HG03103 (cell line): ENCODE data around the gene OGN.
"Not testable (repeated sequence)": the region's sequence is repeated elsewhere in the genome, so short reads cannot be mapped to it uniquely, and the experiment has no call there.

Experiments
- ATAC-seq: cut with Tn5 transposase; IDR thresholded peaks from one replicate; pipeline ENCODE4 v1.9.1; 2021; ENCODE audit warnings: low read depth; ENCODE audit not compliant: unreplicated experiment

Gene OGN

DNA sequence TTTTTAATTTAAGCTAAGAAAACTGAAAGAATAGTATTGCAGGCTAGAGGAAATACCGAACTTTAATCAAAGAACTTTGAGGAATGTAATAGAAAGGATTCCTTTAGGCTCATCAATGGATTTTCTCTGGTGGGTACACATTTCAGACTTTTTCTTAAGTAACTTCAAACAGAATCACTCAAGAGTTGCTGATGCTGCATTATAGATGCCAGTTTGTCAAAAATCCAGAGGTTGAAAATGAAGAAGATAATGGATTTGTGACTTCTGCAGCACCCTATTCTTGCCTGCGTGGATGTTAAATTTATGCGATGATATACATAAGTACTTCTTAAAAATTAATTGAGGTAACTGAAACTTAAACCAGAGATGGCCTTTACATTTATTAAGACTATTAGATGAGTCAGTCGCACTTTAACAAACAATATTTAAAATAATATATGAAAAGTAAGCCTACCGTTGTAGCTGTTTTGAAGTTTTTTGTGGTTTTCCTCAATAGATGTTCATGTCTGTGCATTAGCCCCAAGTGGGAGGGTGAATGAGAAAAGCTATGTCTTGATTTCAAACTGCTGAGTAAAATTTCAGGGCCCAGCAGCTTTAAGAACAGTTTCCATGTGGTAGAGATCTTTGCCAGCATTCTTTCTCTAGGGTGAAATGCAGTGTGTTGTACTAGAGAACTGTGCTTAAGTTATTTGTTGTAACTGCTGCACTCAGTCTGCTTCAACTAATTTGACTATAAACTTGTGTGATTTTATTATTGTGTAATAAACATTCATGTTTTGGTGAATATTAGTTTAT lies at the start of gene OGN:
OGN (minus strand) TSS at position 537 of the 795 bp plus-strand sequence. CDS start 1,171 bp downstream, outside the sequence.
- no peak for ATAC-seq

GRCh38 chr9:92446536-92446935 lies 42.2 kb upstream of the OGN start:
- ATAC-seq = no peak

GRCh38 chr9:92444841-92445240 lies 40.5 kb upstream of the OGN start:
- ATAC-seq = no peak

DNA sequence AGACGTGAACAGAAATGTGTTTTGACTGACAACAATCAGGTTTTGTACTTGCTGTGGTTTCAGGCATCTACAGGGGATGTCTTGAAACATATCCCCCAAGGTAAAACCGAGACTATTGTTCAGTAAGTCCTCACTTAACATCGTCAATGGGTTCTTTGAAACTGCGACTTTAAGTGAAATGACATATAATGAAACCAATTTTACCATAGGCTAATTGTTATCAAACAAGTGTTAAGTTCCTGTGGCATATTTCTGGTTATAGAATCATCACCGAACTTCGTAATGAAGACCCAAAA lies 36.3 kb upstream of the OGN start:
- ATAC-seq = no peak

DNA sequence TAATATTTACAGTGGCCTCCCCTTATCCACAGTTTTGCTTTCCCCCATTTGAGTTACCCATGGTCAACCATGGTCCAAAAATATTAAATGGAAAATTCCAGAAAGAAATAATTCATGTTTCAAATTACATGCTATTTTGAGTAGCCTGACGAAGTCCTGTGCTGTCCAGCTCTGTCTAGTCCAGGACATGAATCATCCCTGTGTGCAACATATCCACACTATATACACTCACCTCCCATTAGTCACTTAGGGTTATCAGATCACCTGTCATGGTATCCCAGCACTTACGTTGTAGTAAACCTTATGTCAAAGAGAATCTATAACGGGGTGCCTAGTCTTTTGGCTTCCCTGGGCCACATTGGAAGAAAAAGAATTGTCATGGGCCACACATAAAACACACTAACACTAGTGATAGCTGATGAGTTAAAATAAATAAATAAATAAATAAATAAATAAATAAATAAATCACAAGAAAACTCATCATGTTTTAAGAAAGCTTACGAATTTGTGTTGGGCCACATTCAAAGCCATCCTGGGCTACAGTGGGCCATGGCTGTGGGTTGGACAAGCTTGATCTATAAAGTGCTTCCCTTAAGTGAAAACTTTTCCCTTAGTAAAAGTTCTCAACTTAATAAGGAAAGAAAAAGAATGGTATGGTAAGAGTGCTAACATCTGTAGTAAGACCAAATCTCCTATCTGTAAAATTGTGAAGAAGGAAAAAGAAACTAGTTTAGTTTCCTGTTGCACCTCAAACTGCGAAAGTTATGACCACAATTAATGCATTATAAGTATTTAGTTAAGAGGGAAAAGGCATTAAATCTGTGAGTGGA lies 35.8 kb upstream of the OGN start:
- ATAC-seq = no peak

DNA sequence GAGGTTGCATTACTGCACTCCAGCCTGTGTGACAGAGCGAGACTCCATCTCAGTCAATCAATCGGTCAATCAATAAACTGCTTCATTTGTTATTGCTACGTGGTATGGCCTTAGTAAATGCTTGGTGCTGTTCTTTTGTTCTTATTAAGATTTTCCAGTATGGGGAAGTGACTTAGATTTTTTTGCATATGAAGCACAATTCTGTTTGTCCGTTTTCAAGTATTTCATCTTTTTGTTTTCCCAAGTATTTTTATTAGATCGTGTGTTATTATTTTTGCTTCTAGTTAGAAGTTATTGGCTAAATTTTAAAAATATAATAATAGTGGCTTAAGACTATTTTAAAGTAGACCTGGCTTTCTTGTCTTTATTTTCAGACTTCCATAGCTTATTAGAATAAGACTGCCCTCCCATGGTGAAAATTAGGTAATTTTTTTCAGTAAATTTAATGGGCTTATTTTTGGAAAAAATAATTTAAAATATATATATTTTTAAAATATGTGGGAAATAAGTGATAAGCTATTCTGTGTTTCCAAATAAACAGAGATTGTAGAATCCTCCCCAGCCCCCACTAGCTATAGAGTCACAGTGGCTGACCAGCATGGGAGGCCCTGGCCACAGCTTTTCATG lies 34.6 kb upstream of the OGN start:
- no peak for ATAC-seq

- no peak for ATAC-seq
These were observed 30.9 kb upstream of the OGN start for GRCh38 chr9:92435263-92435662.

- no peak for ATAC-seq
These were observed 28.7 kb upstream of the OGN start for GRCh38 chr9:92432972-92433548.

GRCh38 chr9:92432350-92432749 lies 28.0 kb upstream of the OGN start:
- ATAC-seq = no peak

DNA sequence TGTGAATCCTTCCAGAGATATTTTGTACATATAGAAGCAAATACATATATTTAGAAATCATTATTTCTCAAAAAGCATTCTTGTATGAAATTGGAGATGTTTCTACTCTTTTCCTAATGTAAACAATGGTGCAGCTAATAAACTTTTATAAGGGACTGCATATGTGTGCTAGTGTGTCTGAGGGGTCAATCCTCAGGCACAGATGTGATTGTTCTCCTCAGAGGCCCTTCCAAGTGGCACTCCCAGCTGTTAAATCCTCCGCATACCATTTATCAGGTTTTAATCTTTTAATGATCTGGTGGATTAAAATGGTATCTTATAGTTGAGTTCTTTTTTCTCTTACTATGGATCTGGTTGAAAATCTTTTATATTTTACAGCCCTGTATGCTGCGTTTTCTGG lies 25.5 kb upstream of the OGN start:
- ATAC-seq = no peak

- ATAC-seq = no peak
These were observed 22.2 kb upstream of the OGN start for GRCh38 chr9:92426501-92427145.

GRCh38 chr9:92425474-92425873 lies 21.1 kb upstream of the OGN start:
- no peak for ATAC-seq

GRCh38 chr9:92424340-92424739 lies 20.0 kb upstream of the OGN start, which contains the start of gene OMD:
TSS of gene OMD (minus strand) at chr9:92424471. CDS start at chr9:92417558, 6,913 bp downstream.
- no peak for ATAC-seq

GRCh38 chr9:92423612-92424011 lies 19.2 kb upstream of the OGN start:
- no peak for ATAC-seq

DNA sequence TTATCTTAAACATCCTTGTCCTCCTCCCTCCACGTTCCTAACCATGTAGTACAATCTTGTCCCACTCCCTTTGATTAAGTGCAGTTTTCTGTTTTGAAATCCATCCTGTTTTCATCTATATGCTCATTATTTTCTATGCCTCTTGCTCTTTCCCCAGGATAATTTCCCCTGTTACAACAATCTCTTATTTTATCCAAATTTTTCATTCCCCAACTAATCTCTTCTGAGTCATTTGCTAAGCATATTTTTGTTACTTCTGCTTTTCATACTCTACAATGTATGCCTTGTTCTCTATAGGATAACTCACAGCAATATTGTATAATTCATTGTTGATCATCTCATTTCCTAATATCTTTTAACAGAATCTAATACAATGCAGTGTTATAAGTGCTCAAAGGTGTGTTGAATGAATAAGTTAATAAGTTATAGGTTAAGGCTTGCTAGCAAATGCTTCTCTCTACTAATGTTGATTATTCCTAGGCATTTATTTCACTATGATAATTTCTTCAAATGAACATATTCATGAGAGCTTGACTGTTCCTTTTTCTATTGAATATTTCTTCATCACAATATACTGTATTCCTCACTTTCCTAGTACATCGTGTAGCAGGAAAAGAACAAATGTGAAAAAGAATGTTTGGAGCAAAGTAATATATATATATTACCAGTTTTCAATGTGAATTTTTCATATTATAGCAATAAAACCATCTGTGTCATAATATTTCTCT lies 18.4 kb upstream of the OGN start:
- no peak for ATAC-seq

- ATAC-seq = no peak
These were observed 10.2 kb upstream of the OGN start for GRCh38 chr9:92414566-92414965.

DNA sequence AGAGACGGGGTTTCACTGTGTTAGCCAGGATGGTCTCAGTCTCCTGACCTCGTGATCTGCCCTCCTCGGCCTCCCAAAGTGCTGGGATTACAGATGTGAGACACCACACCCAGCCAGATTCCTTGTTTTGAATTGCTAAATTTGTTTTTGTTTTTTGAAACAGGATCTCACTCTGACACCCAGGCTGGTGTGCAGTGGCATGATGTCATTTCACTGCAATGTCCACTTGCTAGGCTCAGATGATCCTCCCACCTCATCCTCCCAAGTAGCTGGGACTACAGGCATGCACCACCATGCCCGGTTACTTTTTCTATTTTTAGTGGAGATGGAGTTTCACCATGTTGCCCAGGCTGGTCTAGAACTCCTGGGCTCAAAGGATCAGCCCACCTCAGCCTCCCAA lies 6.8 kb upstream of the OGN start:
- ATAC-seq = not testable (repeated sequence)

DNA sequence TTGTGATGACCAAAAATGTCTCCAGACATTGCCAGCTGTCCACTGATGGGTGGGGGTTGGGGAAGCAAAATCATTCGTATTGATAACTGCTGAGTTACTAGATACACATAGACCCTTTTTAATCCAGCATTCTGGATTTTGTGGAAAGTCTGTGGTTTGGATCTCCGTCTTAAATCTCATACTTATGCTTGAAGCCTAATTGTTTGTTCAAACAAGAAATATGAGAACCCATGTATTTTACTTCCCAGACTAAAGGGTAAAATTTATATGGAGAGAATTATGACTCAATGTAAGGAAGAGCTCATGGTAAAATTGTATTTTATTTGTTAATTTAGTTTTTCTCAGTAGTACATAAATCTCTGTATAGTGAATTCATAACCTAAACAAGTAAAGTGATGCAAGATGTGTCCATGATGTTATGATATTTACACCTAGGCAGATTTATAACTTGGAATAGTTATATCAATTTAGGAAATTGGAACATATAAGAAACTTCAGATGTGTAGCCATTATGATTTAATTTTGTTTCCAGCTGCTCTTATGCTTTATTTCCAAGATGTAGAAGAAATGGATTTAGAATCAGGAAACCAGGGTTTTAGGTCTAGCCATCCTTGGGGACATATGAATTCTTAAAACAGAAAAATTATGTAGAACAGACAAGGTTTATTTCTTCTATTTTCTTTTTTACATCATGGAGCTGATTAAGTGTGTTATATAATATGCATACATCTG lies 4.5 kb upstream of the OGN start:
- ATAC-seq = no peak

DNA sequence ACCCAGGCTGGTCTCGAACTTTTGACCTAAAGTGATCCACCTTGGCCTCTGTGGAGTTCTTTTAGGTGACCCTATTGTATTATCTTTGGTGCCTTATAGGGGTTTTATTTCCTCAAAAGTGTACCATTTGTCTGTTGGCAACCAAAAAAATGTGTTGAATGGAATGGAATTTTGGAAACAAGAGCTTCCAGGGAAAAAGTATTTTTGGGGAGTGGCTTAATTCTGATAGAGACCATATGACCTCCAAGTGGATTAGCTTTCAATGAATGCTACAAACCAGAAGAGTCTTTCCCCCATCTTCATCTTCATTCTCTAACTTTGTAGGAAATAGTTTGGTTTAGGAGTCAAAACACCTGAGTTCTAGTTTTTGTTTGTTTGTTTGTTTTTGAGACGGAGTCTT lies 3.4 kb upstream of the OGN start:
- no peak for ATAC-seq
